ENCODE results near the gene TASP1.
"Not testable (repeated sequence)": the region's sequence is repeated elsewhere in the genome, so short reads cannot be mapped to it uniquely, and the experiment has no call there.

Gene TASP1

DNA sequence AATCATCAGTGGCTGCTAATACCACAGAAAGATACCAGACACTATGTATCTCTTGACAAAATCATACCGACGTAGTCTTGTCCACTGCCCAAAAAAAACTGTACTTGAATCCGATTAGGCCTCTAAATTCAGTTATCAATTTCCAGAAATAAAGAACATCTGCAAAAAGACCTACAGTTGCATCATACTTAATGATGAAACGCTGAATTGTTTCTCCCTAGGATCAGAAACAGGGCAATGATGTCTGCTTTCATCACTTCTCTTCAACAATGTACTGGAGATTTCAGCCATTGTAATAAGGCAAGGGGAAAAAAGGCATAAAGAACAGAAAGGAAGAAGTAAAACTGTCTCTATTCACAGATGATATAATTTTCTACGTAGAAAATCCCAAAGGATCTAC is 152.0 kb downstream of the TASP1 start:
- no peak for DNase-seq

DNA sequence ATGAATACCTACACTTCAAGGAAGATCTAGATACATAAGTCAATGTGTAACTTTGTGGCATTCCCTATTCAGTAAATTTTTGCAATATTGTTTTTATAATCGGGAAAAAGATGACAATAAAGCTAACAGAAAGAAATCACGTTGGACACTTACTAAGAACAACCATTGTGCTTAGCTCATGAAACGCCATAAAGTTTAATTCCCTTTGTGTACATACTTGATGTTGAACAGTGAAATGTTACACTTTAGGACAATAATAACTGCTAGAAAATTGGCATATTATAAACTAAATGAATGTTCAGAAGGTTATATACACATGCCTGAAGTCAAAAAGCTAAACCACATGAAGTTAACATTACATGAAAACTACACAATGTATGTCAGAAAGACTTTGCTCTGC is 153.2 kb downstream of the TASP1 start:
- DNase-seq = no peak

DNA sequence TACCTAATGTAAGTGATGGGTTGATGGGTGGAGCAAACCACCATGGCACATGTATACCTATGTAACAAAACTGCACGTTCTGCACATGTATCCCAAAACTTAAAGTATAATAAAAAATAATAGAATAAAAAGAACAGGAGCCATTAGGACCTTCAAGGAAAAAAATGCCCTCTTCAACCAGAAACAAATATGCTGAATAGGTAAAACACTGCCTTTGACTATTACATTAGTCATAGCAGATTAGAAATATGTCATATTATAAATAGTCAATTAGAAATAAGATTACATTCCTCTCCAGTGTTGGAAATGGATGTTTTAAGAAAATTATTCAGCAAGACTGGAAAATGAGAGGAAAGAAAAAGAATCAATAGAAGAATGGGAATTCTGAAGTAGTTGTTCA is 153.7 kb downstream of the TASP1 start:
- not testable (repeated sequence) for DNase-seq

DNA sequence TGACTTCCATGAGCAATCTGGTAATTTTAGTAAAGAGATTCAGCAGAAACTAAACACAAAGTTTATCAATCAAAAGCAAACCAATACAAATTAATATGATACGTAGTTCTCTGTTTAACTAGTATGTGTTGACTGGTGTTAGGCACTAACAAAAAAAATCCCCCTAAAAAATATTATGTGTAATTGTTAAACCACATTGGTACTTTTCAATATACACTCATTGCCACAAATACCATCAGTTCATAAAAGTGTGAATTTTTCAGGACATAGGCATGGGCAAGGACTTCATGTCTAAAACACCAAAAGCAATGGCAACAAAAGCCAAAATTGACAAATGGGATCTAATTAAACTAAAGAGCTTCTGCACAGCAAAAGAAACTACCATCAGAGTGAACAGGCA is 155.3 kb downstream of the TASP1 start:
- not testable (repeated sequence) for DNase-seq

DNA sequence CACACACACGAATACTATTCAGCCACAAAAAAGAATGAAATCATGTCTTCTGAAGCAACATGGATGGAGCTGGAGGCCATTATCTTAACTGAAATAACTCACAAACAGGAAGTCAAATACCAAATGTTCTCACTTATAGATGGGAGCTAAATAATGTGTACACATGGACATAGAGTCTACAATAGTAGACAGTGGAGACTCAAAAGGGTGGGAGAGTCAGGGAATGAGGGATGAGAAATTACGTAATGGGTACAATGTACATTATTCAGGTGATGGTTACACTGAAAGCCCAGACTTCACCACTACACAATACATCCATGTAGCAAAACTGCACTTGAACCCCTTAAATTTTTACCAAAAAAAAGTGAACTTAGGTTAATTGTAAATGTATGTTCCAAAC is 160.4 kb downstream of the TASP1 start:
- no peak for DNase-seq

DNA sequence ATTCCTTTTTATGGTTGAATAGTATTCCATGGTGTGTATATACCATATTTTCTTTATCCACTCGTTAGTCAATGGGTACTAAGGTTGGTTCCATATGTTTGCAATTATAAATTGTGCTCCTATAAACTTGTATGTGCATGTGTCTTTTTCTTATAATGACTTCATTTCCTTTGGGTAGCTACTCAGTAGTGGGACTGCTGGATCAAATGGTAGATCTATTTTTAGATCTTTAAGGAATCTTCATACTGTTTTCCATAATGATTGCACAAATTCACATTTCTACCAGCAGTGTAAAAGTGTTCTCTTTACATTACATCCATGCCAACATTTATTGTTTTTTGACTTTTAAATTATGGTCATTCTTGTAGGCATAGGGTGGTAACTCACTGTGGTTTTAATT is 164.3 kb downstream of the TASP1 start:
- DNase-seq = no peak

DNA sequence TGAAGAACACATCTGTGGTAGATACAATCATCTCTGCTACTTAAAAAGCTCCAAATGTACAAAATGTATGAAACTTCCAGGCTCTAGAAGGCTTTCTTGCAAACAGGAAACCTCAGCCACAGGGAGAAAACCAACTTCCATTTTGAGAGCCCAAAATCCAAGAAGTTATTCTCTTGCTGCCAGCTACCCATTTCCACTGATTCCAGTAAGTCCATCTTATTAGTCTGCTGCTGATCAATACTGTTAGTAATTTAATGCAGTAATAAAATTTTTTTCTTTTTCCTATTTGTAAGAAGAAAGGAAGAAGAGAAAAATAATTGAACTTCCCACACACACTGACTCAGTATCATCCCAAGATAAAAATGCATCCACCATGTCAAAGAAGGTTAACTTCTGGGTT is 169.5 kb downstream of the TASP1 start:
- DNase-seq = no peak

DNA sequence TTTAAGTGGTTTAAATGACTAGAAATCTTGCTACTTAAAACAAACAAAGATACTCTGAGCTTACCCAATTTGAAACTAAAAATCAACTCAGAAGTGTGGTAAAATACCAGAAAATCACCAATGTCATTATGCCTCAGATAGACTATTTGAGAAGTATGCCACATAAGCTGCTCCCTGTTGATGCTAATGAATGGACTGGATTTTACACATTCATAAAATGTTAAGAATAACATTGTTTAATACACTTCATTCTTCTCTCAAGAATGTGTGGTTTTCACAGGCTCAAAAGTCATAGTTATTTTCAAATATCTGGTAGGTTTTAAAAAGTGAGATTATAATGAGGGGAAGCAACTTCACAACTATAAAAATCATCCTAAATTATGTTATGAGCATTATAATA is 170.6 kb downstream of the TASP1 start:
- no peak for DNase-seq

DNA sequence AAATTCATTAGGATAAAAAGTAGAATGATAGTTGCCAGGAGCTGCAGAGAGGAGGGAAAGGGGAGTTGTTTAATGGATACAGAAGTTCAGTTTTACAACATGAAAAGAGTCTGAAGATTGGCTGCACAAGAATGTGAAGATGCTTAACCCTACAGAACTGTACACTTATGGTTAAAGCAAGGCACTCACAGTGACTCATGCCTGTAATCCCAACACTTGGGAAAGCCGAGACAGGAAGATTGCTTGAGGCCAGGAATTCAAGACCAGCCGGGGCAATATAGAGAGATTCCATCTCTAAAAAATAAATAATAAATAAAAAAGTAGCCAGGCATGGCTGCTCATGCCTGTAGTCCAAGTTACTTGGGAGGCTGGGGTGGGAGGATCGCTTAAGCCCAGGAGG is 174.0 kb downstream of the TASP1 start:
- DNase-seq = peak; percentile 42

DNA sequence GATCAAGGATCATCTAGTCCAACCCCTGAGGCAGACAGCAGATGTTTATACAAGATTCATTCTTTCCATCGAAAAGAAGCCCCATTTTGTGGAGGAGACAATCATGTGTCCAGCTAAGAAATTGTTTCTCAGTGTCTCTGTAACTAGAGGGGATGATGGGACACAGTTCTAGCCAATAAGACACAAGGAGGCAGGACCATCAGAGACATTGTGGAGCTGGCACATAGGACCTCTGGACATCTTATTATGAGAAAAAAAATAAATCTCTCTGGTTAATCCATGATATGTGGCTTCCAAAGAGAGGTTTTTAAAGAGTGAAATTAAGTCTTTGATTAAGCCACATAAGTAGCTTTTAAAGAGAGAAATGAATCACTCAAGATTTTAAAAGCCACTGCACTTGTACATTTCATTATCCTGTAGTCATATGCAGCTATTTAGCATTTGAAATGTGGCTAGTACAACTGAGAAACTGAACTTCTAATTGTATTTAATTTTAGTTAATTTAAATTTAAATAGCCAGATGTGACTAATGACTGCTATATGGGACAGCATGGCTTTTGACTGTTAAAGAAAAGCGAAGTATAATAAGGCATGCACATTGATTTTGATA is 176.8 kb downstream of the TASP1 start:
- DNase-seq = no peak

DNA sequence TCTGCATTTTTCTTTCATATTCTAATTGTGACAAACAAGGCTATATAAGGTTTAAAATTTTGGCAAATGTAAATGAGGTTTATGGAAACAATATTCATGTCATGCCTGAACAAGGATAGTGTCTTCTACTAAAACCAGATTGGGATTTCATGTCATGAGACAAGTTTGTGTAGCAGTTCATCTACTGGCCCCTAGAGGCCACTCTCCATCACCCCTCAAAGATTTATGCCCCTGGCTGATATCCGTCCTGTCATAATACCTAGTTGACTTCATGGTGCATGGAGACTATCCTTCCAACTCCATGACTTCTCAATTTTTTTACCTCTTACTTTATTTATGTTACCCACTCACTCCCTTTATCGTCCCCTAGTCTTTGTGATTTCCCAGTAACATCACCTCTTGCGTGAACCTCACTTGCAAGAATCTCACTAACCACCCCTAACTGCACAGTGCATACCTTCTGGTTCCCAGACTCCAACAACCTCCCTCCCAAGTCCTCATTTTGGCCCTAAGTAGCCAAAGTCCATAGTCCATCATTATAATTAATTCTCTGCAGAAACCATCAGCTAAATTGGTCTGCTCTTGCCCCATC is 179.8 kb downstream of the TASP1 start:
- DNase-seq = peak; percentile 42

DNA sequence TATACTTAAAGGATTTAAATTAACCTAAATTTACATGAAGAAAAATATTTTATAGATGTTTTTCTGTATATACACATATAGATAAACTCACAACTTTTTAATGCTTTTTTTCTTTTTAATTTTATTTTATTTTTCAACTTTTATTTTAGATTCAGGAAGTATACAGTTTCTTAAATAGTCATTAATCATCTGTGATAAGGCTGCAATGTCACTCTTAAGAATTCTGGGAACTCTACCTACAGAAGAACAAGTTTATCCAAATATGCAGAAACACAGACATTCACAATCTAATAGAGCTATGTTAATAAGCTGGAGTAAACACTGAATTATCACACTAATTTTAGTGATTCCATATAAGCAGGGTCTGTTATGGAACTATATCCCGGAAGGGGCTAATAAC is 181.2 kb downstream of the TASP1 start:
- no peak for DNase-seq

DNA sequence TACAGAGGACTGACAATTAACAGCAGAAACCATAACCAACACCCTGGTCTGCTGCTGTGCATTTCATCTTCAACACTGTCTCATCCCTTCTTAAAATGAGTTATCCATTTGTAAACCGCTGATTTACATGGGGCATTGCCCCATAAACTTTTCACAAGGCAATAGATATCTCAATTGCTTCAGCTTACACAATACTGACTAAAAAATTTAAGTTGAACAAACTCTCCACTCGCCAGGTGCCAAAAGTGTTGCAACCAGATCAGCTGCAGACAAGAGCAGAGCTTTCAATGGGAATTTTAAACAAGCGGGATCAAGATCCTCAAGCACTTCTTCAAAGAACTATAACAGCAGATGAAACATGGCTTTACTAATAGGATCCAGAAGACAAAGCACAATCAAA is 183.0 kb downstream of the TASP1 start:
- DNase-seq = peak; percentile 34

DNA sequence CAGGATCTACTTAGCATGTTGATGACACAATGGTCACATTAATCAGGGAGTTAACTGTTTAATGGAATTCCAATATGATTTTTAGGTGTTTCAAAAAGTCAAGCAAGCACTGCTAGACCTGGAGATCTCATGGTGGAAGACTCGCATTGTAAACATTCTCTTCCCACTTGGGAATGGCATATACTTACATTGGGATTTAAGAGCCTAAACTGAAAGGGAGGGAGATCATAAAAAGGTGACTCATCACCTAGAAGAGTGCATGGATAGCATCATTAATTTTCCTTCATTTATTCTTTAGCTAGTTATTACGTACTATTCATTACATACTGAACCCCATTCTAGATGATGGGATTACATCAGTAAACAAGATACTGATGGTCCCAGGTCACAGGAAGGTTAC is 185.4 kb downstream of the TASP1 start:
- no peak for DNase-seq

DNA sequence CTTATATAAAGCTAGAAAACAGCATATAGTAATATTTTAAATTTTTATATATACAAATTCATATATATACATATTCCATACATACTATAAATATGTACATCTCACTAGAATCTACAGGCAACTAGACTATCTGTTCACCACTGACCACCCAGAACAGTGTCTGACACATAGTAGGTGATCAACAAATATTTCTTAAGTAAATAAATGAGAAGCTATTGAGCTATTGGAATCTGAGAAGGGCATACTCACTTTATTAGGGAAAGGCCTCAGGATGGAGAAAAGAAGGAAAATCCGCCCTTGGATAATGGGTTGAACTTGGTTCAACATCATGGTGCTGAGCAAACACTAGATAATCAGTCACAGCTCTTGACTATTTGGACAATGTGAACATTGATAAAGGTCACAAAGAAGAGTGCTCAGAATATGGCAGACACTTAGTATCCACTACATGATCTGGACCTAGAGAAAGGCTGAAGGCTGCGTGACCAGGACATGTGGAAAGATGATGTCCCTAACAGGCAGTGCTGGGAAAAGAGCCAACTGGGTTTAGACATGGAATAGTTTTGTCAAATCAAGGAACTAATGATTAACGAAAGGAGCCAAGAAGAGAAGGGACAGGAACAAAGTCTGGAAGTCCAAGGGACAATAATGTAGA is 186.1 kb downstream of the TASP1 start:
- DNase-seq = no peak

DNA sequence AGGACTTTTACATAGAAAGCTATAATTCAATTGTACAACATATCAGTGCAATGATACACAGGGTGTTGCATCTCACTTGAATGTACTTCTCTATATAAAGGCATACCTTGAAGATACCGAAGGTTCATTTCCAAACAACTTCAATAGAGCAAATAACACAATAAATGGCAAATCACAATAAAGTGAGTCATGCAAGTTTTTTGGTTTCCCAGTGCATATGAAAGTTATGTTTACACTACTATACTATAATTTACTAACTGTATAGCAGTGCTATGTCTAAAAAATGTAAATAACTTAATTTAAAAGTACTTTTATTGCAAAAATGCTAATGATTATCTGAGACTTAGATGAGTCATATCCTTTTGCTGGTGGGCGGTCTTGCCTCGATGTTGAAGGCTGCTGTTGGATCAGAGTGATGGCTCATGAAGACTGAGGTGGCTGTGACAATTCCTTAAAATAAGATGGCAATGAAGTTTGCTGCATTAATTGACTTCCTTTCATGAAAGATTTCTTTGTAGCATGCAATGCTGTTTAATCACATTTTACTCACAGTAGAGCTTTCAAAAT is 188.8 kb downstream of the TASP1 start:
- DNase-seq = no peak

DNA sequence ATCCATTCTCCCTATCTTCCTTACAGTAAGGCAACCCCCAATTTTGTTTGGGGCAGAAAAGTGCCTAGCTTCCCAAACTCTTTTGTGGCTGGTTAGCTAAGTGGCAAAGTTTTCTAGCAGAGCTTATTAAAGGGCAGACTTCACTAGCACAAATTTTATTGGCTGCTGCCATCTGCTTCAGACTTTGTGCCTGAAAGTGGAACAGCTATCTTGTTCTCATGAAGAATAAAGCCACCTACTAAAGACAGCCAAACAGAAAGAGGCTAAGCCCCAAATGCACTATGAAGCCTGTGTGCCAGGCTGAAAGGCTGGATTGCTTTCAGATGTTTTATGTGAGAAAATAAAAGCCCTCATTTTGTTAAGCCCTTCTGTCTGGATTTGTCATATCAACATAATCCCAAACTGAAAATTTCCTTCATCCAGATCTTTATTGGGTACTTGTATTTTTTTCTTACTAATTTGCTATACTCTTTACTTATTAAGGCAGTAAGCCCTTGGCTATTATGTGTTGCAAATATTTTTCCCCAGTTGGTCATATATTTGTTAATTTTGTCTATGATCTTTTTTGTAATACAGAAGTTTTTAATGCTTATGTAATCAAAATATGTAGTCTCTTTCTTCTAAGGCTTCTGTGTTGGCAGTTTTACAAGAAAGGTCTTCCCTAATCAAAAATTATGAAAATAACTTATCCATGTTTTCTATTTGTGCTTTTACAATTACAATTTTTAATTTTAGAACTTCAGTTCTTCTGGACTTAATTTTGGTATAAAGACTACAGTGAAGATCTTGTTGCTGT is 191.1 kb downstream of the TASP1 start:
- DNase-seq = no peak

DNA sequence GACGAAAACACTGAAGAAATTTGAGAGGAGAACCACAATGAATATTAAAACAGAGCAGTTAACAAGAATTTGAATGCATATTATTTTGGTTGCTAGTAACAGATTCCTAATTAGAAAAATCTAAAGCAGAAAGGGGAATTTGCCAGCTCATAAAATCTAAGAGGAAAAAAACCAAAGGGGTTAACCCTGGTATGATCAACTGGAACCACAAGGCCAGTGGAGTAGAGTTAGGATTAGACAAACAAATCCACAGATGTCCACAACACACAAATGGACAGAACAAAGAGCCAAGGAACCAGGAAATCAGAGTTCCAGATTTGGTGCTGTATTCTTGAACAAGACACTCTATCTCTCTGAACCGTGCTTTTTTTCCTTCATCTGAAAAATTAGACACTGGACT is 195.0 kb downstream of the TASP1 start:
- DNase-seq = no peak

DNA sequence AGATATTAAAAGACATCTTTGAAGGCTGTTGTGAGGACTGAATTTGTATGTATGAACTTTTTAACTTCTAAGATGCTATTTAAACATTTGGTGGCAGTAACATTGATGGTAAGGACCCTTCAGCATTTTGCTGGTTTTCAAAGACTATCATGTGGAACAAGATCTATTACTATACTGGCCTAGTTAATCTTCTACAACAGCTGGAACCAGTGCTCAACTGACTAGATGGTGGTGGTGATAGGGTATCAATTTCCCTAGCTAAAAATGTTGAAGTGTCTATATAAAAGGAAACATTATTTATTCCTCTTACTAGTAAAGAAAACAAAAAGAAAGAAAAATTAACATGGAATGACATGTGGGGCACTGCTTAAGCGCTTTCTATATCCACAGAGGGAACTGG is 195.7 kb downstream of the TASP1 start:
- no peak for DNase-seq

DNA sequence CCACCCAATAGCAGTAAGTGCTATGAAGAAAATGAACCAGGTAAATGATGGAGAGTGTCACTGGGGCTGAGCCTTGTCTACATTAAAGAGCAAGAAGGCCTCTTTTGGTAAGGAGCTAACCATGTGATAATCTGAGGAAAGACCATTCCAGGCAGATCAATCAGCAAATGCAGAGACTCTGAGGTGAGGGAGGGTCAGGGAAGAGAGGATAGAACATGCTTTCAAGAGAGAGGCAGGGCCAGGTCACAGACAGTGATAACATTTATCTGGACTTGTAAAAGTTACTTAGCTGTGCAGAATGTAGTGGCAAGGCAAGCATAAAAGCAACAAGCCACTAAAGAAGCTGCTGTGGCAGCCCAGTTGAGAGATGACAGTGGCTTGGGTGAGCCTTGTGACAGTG is 197.3 kb downstream of the TASP1 start:
- DNase-seq = no peak

DNA sequence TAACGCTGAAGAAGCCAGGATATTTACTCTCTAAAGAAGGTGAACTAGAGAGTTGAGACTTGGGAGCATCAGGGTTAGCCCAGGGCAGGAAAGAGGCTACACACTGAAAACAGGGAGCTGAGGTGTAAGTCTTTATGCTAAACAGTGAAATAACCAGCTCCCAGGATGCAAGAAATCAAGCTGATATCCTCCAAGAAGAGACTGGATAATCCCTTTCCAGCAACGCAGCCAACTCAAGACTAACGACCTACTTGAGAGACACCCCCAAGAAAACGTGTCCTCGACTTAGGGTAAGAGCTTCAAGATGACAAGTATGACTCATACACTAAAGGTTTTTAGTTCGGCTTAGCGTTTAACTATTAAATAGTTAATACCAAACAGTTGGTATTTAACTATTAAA is 202.2 kb downstream of the TASP1 start:
- DNase-seq = no peak

DNA sequence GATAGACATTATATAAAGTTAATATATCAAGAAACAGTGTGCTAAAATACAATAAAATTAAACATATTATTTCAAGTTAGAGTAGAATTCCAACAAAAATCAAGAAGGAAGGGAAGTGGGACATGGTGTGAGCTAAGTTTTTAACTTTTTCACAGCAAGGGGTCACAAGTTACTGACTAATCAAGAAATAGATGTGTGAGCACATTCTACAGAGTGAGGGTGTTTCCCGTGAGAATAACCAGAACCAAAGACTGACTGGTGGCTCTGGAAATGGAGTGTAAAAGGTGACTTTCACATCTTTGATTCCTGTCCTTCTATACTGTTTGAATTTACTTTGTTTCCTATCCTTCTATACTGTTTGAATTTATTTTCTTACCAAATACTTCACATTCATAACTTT is 206.6 kb downstream of the TASP1 start:
- DNase-seq = no peak

DNA sequence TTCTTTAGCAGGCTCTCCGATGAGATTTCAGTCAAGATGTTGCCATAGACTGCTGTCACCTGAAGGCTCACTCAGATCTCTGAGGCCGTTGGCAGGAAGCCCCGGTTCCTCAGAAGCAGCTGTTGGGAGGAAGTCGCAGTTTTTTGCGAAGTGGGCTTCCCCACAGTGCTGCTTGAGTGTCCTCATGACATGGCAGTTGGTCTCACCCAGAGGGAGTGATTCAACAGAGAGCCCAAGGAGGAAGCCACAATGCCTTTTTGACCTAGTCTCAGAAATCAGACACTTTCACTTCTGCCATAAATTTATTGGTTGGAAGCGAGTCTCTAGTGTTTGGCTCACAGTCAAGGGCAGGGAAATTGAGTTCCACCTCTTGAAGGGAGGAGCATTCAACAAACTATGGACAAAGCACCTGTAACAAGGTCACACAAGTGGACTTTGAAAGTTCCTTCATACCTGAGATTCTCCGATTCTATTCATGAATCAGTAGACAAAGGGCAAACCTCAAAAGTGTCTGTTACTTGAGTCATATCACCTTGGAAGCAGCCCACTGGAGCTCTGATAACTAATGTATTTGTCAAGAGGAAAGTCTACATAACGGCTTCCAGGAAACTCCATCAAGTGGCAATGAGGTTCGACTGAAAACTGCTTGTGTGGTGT is 208.3 kb downstream of the TASP1 start:
- DNase-seq = peak; percentile 6

Measured in fibroblast of upper back skin (primary cell).